Fibroblast of villous mesenchyme (primary cell): ENCODE results near the gene L2HGDH. TPM values are rescaled to one million over a fixed set of nuclear protein-coding genes. Genes with fewer than 3 reads are reported as not detected.

ENCODE experiments used
- DNase-seq: peaks from one replicate; pipeline ENCODE4 v3.0.0-alpha.2; 2010; ENCODE audit warnings: low read depth
- H3K4me3 ChIP-seq: 2 replicates; pipeline ENCODE4 v1.5.1; 2011; ENCODE audit warnings: low read depth, mild to moderate bottlenecking, low read length
- CTCF ChIP-seq: IDR thresholded peaks from 2 replicates; pipeline ENCODE4 v1.5.1; 2012; ENCODE audit warnings: low read depth, mild to moderate bottlenecking, low read length; ENCODE audit not compliant: insufficient read depth
- total RNA-seq: library from RNA; depleted of rRNA; stranded (reverse); fragments of >200 nt; gene quantifications from 2 replicates; pipeline ENCODE4 v1.2.3, GENCODE V29; 2012

Gene L2HGDH
- total RNA-seq, 1 donor = 4.3 TPM

GRCh38 chr14:50345846-50346422 is 33.9 kb upstream of the L2HGDH start:
- DNase-seq = no peak
- TF ChIP-seq CTCF = no peak
- H3K4me3 ChIP-seq = no peak overlapping the region

- peak; percentile 96 for DNase-seq
- TF ChIP-seq CTCF = no peak
- no peak overlapping the region for H3K4me3 ChIP-seq
These were observed 33.0 kb upstream of the L2HGDH start for GRCh38 chr14:50344876-50345563.

GRCh38 chr14:50344116-50344775 is 32.2 kb upstream of the L2HGDH start:
- DNase-seq = peak; percentile 18
- no peak for TF ChIP-seq CTCF
- no peak overlapping the region for H3K4me3 ChIP-seq

GRCh38 chr14:50343434-50343833 is 31.4 kb upstream of the L2HGDH start:
- no peak for TF ChIP-seq CTCF
- DNase-seq = peak; percentile 51
- H3K4me3 ChIP-seq = no peak overlapping the region

GRCh38 chr14:50342221-50343078 is 30.4 kb upstream of the L2HGDH start:
- peak; percentile 97 for DNase-seq
- TF ChIP-seq CTCF = peak; percentile 48
- H3K4me3 ChIP-seq = peak overlapping the region; percentile 29

- DNase-seq = no peak
- H3K4me3 ChIP-seq = no peak overlapping the region
- TF ChIP-seq CTCF = no peak
These were observed 28.9 kb upstream of the L2HGDH start for GRCh38 chr14:50340963-50341362.
